Measurements from ENCODE around the gene AFAP1L1. TPM values are rescaled to one million over a fixed set of nuclear protein-coding genes. Genes with fewer than 3 reads are reported as not detected.

The AFAP1L1 gene
- total and polyA plus RNA-seq, 4 donors = 2.1 to 11.6 (median 4.0) TPM

DNA sequence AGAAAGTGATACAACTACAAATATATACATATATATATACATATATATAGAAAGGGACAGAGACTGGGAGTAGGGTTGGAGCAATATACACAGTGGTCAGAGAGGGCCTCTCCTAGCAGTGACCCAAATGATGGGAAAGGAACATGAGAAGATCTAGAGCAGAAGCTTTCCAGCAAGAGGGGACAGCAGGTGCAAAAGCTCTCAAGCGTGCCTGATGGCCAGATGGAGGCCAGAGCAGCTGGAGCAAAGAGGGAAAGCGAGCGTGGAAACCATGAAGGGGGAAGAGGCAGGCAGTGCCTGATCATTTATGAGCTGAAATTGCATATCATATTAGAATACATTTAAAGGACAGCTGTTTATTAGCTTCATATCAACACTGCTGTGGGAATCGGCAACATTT, 66.1 kb downstream of the AFAP1L1 start:
- WGBS = 94% methylated on average over 4 of the region's 4 CpGs
- Histone ChIP-seq H3K36me3 (ENCODE audit: control insufficient read depth in 4 of 4, insufficient read depth in 3 of 4, low read depth in 1 of 4, low read length in 3 of 4) (peaks cover 0 to 1% (median 0%) of the 10 kb centered on the region in 4 donors), H3K27ac (ENCODE audit: low read depth in 1 of 2, low read length in 2 of 2) (no peak overlapping the region), H3K9me3 (ENCODE audit: control insufficient read depth in 4 of 4, low read length in 3 of 4) (no peaks in the 10 kb centered on the region), H3K27me3 (ENCODE audit: control insufficient read depth in 4 of 4, insufficient read depth in 4 of 4, low read length in 3 of 4) (no peaks in the 10 kb centered on the region), H3K4me3 (ENCODE audit: low read depth in 1 of 3, low read length in 3 of 3) (no peak overlapping the region), H3K9ac (ENCODE audit: low read depth in 1 of 2, low read length in 2 of 2) (no peak overlapping the region), H3K4me1 (ENCODE audit: control insufficient read depth in 4 of 4, insufficient read depth in 4 of 4, low read length in 3 of 4) (no peaks in the 10 kb centered on the region)
- DNase-seq (ENCODE audit: low spot score) = no peak
- TF ChIP-seq TAF1 (conservative IDR thresholded peaks at IDR 0.05) = no peak
- no peak for TF ChIP-seq RXRA (IDR thresholded peaks at IDR 0.05)
- no peak for TF ChIP-seq JUND (IDR thresholded peaks at IDR 0.05)
- no peak for TF ChIP-seq EGR1 (IDR thresholded peaks at IDR 0.05; ENCODE audit: low read depth in 2 of 2)
- TF ChIP-seq NR2F2 (IDR thresholded peaks at IDR 0.05) = no peak
- TF ChIP-seq, protein P1, sequence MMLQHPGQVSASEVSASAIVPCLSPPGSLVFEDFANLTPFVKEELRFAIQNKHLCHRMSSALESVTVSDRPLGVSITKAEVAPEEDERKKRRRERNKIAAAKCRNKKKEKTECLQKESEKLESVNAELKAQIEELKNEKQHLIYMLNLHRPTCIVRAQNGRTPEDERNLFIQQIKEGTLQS (IDR thresholded peaks at IDR 0.05) = no peak
- TF ChIP-seq RAD21 (IDR thresholded peaks at IDR 0.05) = no peak

DNA sequence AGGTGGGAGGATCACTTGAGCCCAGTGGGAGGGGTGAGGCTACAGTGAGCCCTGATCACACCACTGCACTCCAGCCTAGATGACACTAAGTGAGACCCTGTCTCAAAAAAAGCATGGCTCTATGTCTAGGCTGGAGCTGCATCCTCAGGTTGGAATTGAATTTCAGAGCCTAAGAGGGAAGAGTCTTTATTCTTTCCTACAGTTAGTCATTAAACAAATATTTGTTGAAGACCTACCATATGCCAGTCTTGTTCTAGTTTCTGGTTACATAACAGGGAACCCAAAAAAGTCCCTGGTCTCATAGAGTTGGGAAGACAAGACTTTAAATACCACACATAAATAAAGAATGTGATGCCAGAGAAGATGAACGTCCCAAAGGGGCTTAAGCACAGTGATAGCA, 66.7 kb downstream of the AFAP1L1 start:
- Histone ChIP-seq H3K36me3 (ENCODE audit: control insufficient read depth in 4 of 4, insufficient read depth in 3 of 4, low read depth in 1 of 4, low read length in 3 of 4) (peaks cover 0 to 1% (median 0%) of the 10 kb centered on the region in 4 donors), H3K4me1 (ENCODE audit: control insufficient read depth in 4 of 4, insufficient read depth in 4 of 4, low read length in 3 of 4) (no peaks in the 10 kb centered on the region), H3K9ac (ENCODE audit: low read depth in 1 of 2, low read length in 2 of 2) (no peak overlapping the region), H3K27ac (ENCODE audit: low read depth in 1 of 2, low read length in 2 of 2) (no peak overlapping the region), H3K4me3 (ENCODE audit: low read depth in 1 of 3, low read length in 3 of 3) (no peak overlapping the region), H3K27me3 (ENCODE audit: control insufficient read depth in 4 of 4, insufficient read depth in 4 of 4, low read length in 3 of 4) (no peaks in the 10 kb centered on the region), H3K9me3 (ENCODE audit: control insufficient read depth in 4 of 4, low read length in 3 of 4) (no peaks in the 10 kb centered on the region)
- no peak for DNase-seq (ENCODE audit: low spot score)
- 88% methylated on average over 1 of the region's 1 CpG for WGBS
- TF ChIP-seq FOXA1 (IDR thresholded peaks at IDR 0.05) (no peak), TAF1 (conservative IDR thresholded peaks at IDR 0.05) (no peak), FOXA2 (IDR thresholded peaks at IDR 0.05) (no peak), HNF4A (conservative IDR thresholded peaks at IDR 0.05) (no peak), GABPA (IDR thresholded peaks at IDR 0.05 in 1 of 2, conservative IDR thresholded peaks at IDR 0.05 in 1 of 2) (no peak), HNF4G (IDR thresholded peaks at IDR 0.05) (no peak)
- TF ChIP-seq, protein P2, sequence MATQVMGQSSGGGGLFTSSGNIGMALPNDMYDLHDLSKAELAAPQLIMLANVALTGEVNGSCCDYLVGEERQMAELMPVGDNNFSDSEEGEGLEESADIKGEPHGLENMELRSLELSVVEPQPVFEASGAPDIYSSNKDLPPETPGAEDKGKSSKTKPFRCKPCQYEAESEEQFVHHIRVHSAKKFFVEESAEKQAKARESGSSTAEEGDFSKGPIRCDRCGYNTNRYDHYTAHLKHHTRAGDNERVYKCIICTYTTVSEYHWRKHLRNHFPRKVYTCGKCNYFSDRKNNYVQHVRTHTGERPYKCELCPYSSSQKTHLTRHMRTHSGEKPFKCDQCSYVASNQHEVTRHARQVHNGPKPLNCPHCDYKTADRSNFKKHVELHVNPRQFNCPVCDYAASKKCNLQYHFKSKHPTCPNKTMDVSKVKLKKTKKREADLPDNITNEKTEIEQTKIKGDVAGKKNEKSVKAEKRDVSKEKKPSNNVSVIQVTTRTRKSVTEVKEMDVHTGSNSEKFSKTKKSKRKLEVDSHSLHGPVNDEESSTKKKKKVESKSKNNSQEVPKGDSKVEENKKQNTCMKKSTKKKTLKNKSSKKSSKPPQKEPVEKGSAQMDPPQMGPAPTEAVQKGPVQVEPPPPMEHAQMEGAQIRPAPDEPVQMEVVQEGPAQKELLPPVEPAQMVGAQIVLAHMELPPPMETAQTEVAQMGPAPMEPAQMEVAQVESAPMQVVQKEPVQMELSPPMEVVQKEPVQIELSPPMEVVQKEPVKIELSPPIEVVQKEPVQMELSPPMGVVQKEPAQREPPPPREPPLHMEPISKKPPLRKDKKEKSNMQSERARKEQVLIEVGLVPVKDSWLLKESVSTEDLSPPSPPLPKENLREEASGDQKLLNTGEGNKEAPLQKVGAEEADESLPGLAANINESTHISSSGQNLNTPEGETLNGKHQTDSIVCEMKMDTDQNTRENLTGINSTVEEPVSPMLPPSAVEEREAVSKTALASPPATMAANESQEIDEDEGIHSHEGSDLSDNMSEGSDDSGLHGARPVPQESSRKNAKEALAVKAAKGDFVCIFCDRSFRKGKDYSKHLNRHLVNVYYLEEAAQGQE (IDR thresholded peaks at IDR 0.05) = no peak
- TF ChIP-seq, protein P1 (IDR thresholded peaks at IDR 0.05) = no peak

DNA sequence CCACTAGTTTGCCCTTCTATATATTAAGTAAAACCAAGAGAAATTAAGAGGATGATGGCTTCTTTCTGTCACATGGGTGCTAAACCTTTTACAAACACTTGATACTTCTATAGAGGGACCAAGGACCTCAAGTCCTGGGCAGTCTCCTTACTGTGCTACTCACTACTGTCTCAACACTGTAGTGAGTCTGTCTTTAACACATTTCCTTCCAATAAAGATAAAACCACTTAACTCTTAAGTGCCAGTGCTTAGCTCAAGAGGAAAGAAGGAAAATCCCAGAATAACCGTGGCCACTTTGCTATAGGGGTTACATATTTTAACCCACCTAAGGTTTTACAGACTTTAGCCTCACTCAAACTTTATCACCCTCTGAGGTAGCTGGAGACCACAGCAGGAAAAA, 69.3 kb downstream of the AFAP1L1 start:
- Histone ChIP-seq H3K4me1 (ENCODE audit: control insufficient read depth in 4 of 4, insufficient read depth in 4 of 4, low read length in 3 of 4) (peaks cover under 1 to 13% (median 9%) of the 10 kb centered on the region in 4 donors), H3K9me3 (ENCODE audit: control insufficient read depth in 4 of 4, low read length in 3 of 4) (no peaks in the 10 kb centered on the region), H3K27ac (ENCODE audit: low read depth in 1 of 2, low read length in 2 of 2) (no peak overlapping the region), H3K36me3 (ENCODE audit: control insufficient read depth in 4 of 4, insufficient read depth in 3 of 4, low read depth in 1 of 4, low read length in 3 of 4) (peaks cover 0 to 1% (median 0%) of the 10 kb centered on the region in 4 donors), H3K9ac (ENCODE audit: low read depth in 1 of 2, low read length in 2 of 2) (no peak overlapping the region), H3K4me3 (ENCODE audit: low read depth in 1 of 3, low read length in 3 of 3) (no peak overlapping the region), H3K27me3 (ENCODE audit: control insufficient read depth in 4 of 4, insufficient read depth in 4 of 4, low read length in 3 of 4) (no peaks in the 10 kb centered on the region)
- no peak for DNase-seq (ENCODE audit: low spot score)
- 78% methylated on average over 1 of the region's 1 CpG for WGBS
- TF ChIP-seq SP1 (IDR thresholded peaks at IDR 0.05) (no peak), JUND (IDR thresholded peaks at IDR 0.05) (no peak), EGR1 (IDR thresholded peaks at IDR 0.05; ENCODE audit: low read depth in 2 of 2) (no peak), FOXA2 (IDR thresholded peaks at IDR 0.05) (no peak), HNF4A (conservative IDR thresholded peaks at IDR 0.05) (no peak), RXRA (IDR thresholded peaks at IDR 0.05) (no peak), NR2F2 (IDR thresholded peaks at IDR 0.05) (no peak), TAF1 (conservative IDR thresholded peaks at IDR 0.05) (no peak), RAD21 (IDR thresholded peaks at IDR 0.05) (no peak), YY1 (IDR thresholded peaks at IDR 0.05) (no peak), FOXA1 (IDR thresholded peaks at IDR 0.05) (no peak), HNF4G (IDR thresholded peaks at IDR 0.05) (no peak)
- TF ChIP-seq, protein P3, sequence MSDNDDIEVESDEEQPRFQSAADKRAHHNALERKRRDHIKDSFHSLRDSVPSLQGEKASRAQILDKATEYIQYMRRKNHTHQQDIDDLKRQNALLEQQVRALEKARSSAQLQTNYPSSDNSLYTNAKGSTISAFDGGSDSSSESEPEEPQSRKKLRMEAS (IDR thresholded peaks at IDR 0.05) = no peak
- TF ChIP-seq, protein P4, sequence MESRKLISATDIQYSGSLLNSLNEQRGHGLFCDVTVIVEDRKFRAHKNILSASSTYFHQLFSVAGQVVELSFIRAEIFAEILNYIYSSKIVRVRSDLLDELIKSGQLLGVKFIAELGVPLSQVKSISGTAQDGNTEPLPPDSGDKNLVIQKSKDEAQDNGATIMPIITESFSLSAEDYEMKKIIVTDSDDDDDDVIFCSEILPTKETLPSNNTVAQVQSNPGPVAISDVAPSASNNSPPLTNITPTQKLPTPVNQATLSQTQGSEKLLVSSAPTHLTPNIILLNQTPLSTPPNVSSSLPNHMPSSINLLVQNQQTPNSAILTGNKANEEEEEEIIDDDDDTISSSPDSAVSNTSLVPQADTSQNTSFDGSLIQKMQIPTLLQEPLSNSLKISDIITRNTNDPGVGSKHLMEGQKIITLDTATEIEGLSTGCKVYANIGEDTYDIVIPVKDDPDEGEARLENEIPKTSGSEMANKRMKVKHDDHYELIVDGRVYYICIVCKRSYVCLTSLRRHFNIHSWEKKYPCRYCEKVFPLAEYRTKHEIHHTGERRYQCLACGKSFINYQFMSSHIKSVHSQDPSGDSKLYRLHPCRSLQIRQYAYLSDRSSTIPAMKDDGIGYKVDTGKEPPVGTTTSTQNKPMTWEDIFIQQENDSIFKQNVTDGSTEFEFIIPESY (IDR thresholded peaks at IDR 0.05) = no peak
- TF ChIP-seq, protein P1 (IDR thresholded peaks at IDR 0.05) = no peak
- TF ChIP-seq, protein P5, sequence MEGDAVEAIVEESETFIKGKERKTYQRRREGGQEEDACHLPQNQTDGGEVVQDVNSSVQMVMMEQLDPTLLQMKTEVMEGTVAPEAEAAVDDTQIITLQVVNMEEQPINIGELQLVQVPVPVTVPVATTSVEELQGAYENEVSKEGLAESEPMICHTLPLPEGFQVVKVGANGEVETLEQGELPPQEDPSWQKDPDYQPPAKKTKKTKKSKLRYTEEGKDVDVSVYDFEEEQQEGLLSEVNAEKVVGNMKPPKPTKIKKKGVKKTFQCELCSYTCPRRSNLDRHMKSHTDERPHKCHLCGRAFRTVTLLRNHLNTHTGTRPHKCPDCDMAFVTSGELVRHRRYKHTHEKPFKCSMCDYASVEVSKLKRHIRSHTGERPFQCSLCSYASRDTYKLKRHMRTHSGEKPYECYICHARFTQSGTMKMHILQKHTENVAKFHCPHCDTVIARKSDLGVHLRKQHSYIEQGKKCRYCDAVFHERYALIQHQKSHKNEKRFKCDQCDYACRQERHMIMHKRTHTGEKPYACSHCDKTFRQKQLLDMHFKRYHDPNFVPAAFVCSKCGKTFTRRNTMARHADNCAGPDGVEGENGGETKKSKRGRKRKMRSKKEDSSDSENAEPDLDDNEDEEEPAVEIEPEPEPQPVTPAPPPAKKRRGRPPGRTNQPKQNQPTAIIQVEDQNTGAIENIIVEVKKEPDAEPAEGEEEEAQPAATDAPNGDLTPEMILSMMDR (IDR thresholded peaks at IDR 0.05; ENCODE audit: low read depth, low read length, missing input control) = no peak

Measured in liver (tissue), 9 donors.